ENCODE measurements around the gene MRPL4.

DNA sequence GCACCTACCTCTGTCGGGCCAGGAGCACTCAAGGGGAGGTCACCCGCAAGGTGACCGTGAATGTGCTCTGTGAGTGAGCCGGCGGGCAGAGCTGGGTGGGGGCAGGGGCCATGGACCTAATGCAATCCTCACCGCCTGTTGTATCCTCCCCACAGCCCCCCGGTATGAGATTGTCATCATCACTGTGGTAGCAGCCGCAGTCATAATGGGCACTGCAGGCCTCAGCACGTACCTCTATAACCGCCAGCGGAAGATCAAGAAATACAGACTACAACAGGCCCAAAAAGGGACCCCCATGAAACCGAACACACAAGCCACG, 32.9 kb downstream of the MRPL4 start:
- TF ChIP-seq, protein P1, sequence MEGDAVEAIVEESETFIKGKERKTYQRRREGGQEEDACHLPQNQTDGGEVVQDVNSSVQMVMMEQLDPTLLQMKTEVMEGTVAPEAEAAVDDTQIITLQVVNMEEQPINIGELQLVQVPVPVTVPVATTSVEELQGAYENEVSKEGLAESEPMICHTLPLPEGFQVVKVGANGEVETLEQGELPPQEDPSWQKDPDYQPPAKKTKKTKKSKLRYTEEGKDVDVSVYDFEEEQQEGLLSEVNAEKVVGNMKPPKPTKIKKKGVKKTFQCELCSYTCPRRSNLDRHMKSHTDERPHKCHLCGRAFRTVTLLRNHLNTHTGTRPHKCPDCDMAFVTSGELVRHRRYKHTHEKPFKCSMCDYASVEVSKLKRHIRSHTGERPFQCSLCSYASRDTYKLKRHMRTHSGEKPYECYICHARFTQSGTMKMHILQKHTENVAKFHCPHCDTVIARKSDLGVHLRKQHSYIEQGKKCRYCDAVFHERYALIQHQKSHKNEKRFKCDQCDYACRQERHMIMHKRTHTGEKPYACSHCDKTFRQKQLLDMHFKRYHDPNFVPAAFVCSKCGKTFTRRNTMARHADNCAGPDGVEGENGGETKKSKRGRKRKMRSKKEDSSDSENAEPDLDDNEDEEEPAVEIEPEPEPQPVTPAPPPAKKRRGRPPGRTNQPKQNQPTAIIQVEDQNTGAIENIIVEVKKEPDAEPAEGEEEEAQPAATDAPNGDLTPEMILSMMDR (IDR thresholded peaks at IDR 0.05) = no peak
- TF ChIP-seq POLR2AphosphoS5 (IDR thresholded peaks at IDR 0.05) (no peak), POLR2A (IDR thresholded peaks at IDR 0.05) (no peak), EP300 (IDR thresholded peaks at IDR 0.05) (no peak)
